ENCODE measurements around the gene DISP3.

GRCh38 chr1:11576109-11576875 lies 97.3 kb downstream of the DISP3 start:
- TF ChIP-seq CTCF (IDR thresholded peaks at IDR 0.05; ENCODE audit: low read depth, low read length) (no peak), POLR2A (IDR thresholded peaks at IDR 0.05; ENCODE audit: extremely low read depth, insufficient read length) (no peak)

All from NB4 (cell line).